SJSA1 (cell line): ENCODE results near the gene DIS3L2. TPM values are rescaled to one million over a fixed set of nuclear protein-coding genes. Genes with fewer than 3 reads are reported as not detected.

Experiments used
- DNase-seq, 2 experiments: peaks; one replicate each; pipeline ENCODE4 v3.0.0-alpha.2; 2015 to 2020; ENCODE audit warnings: low spot score in 2 of 2, low read depth in 1 of 2
- H3K27ac ChIP-seq: fragments of 250-450 bp; sonication (Bioruptor Pico); 2 replicates; pipeline ENCODE4 v1.5.1; 2020; ENCODE audit warnings: mild to moderate bottlenecking, moderate library complexity
- H3K27me3 ChIP-seq: fragments of 250-450 bp; sonication (Bioruptor Pico); replicated peaks from 2 replicates; pipeline ENCODE4 v1.5.1; 2020; ENCODE audit warnings: mild to moderate bottlenecking, moderate library complexity
- H3K36me3 ChIP-seq: fragments of 250-450 bp; sonication (Bioruptor Pico); 2 replicates; pipeline ENCODE4 v1.5.1; 2020; ENCODE audit warnings: mild to moderate bottlenecking
- H3K4me1 ChIP-seq: fragments of 250-450 bp; sonication (Bioruptor Pico); replicated peaks from 2 replicates; pipeline ENCODE4 v1.6.1; 2021; ENCODE audit warnings: mild to moderate bottlenecking
- H3K4me3 ChIP-seq: fragments of 250-450 bp; sonication (Bioruptor Pico); 2 replicates; pipeline ENCODE4 v1.5.1; 2020; ENCODE audit warnings: mild to moderate bottlenecking
- H3K9me3 ChIP-seq: fragments of 250-450 bp; sonication (Bioruptor Pico); replicated peaks from 2 replicates; pipeline ENCODE4 v1.5.1; 2020; ENCODE audit warnings: mild to moderate bottlenecking
- total RNA-seq: library from RNA; depleted of rRNA; stranded (reverse); fragments of >200 nt; shearing (Covaris generic); gene quantifications from 2 replicates; pipeline ENCODE4 v1.2.3, GENCODE V29; 2014

Gene DIS3L2
- total RNA-seq, 1 experiment from 2014 or later = 20.6 TPM

DNA sequence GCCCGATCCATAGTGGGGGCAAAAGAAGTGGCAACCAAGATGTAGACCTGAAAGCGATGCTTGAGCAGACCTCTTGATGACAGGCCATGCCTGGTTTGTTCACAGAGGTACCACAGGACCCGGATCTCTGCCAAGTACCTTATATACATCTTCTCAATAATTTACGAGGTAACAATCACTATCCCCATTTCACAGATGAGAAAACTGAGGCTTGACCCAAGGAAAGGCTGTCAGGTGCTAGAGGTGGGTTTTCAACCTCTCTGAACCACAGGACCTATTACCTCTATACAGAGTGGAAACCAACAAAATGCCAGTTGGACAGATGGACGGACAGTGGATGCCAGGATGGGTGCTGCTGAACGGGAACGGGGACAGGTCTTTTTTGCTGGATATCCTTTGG is 13.8 kb upstream of the DIS3L2 start:
- H3K27me3 ChIP-seq = peaks cover 1% of the 10 kb centered on the region; the same call in 1 of the 2 replicates
- H3K4me3 ChIP-seq = no peak overlapping the region
- no peaks in the 10 kb centered on the region for H3K9me3 ChIP-seq
- no peaks in the 10 kb centered on the region for H3K36me3 ChIP-seq
- no peak overlapping the region for H3K27ac ChIP-seq
- no peaks in the 10 kb centered on the region for H3K4me1 ChIP-seq
- DNase-seq = peak in 1 of 2 experiments; percentile 20

DNA sequence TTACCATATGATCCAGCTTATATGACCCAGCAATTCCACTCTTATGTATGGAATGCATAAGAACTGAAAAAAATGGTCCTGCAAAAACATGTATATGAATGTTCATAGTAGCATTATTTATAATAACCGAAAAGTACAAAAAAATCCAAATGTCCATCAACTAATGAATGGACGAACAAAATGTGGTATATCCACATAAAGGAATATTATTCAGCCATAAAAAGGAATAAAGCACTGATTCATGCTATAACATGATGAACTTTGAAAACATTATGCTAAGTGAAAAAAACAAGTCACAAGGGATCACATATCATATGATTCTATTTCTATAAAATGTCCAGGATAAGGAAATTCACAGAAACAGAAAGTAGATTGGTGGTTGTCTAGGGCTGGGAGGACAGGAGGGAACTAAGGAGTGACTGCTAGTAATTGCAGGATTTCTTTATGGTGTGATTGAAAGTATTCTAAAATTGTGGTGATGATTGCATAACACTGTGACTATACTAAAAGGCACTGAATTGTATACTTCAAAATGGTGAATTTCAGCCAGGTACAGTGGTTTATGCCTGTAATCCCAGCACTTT is 10.0 kb upstream of the DIS3L2 start:
- no peak overlapping the region for H3K4me3 ChIP-seq
- no peaks in the 10 kb centered on the region for H3K27me3 ChIP-seq
- DNase-seq = no peak
- H3K4me1 ChIP-seq = no peaks in the 10 kb centered on the region
- H3K27ac ChIP-seq = no peak overlapping the region
- H3K9me3 ChIP-seq = no peaks in the 10 kb centered on the region
- no peaks in the 10 kb centered on the region for H3K36me3 ChIP-seq

DNA sequence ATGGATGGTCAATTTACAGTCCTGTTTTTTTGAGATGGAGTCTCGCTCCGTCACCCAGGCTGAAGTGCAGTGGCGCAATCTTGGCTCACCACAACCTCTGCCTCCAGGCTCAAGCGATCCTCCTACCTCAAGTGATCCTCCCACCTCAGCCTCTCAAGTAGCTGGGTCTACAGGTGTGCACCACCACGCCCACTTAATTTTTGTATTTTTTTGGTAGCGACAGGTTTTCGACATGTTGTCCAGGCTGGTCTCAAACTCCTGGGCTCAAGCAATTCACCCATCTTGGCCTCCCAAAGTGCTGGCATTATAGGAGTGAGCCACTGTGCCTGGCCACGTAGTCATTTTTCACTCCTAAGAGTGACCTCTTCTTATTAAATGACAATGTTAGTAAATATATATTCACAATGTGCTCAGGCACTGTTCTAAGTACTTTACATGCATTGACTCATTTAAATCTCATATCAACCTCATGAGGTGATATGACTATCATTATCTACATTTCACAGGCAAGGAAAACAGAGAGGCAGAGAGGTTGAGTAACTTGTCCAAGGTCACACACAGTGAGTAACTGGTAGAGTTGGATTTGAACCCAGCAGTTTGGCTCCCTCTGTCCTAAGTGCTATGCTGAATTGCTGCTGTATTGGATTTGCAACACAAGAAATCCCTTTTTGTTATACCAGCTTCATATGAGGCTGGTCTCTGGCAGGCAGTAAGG is 5.6 kb upstream of the DIS3L2 start:
- no peak for DNase-seq
- Histone ChIP-seq H3K27ac (no peak overlapping the region), H3K4me1 (peaks cover 4% of the 10 kb centered on the region), H3K27me3 (no peaks in the 10 kb centered on the region), H3K9me3 (no peaks in the 10 kb centered on the region), H3K36me3 (no peaks in the 10 kb centered on the region), H3K4me3 (no peak overlapping the region)

DNA sequence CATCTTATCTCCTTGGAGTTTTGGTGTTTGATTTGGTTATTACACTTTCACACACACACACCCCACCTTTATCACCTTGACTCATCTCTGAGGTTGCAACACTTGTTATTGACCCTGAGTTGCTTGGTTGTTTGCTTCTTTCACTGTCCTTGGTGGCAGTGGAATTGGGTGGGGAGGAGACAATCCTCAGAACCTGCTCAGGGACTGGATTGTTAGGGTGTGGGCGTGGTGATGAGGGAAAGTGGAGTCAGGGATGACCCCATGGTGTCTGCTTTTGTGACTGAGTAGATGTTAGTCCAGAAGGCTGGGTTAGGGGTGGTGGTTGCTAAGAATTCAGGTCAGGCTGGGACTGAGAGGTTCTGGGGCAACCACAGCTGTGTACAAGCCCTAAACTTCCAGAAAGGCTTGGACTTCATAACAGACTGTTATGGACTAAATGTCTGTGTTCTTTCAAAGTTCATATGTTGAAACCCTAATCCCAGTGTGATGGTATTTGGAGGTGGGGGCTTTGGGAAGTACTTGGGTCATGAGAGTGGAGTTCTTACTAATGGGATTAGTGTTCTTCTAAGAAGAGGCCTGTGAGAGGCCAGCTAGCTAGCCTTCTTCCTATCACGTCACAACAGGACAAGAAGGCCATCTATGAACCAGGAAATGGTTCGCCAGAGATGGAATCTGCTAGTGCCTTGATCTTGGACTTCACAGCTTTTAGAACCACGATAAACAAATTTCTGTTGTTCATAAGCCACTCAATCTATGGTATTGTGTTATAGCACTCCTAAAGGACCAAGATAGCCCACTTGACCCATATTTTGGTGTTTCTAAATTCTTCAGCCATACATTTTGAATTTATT is 3.4 kb upstream of the DIS3L2 start:
- peaks cover 3% of the 10 kb centered on the region; the same call in 1 of the 2 replicates for H3K36me3 ChIP-seq
- H3K9me3 ChIP-seq = no peaks in the 10 kb centered on the region; the same call in 1 of the 2 replicates
- no peaks in the 10 kb centered on the region for H3K27me3 ChIP-seq
- no peak overlapping the region for H3K4me3 ChIP-seq
- no peak for DNase-seq
- H3K27ac ChIP-seq = no peak overlapping the region
- H3K4me1 ChIP-seq = peaks cover 6% of the 10 kb centered on the region

DNA sequence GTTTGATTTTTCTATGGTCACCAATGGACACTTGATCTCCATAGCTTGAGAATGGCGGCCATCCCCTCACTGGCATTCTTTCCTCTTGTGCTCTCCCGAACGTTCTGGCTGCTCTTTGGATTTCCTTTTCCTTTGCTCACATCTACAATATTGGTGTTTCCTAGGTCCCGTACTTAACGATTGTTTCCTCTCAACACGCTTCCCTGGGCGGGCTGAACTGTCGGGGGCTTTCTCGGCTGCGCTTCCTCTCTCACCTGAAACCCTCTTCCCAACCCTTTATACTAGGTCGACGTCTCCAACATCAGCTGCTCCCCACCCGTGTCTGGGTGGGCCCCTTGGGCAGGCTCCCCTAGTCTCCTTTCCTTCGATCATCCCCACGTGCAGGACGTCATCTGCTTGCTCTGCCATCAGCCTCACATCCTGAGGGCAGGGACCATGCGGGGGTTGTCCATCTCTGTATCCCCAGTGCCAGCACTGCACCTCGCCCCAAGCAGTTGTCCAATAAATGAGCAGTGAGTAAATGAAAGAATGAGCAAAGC is 634 bp upstream of the DIS3L2 start:
- Histone ChIP-seq H3K27ac (peak overlapping the region; percentile 70), H3K4me1 (peaks cover 6% of the 10 kb centered on the region), H3K4me3 (peak overlapping the region; percentile 78), H3K27me3 (no peaks in the 10 kb centered on the region), H3K9me3 (no peaks in the 10 kb centered on the region; the same call in 1 of the 2 replicates), H3K36me3 (peaks cover 3% of the 10 kb centered on the region; the same call in 1 of the 2 replicates)
- DNase-seq = no peak

DNA sequence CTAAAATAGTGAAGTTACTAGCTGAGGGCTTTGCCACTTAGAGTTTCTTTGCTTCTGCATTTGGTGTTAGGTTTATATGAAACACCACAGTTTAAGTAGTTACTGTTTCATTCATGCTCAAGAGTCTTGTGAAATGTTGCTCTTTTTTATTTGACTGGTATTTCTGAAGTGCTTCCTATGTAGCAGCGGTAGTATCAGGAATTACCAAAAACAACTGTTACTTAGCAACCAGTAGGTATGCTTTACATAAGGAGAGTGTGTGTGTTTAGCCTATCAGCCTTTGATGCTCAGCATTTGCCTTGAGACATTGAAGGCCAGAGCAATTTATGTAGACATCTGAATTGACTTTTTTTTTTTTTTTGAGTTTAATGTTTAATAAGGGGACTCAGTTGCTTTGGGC is 3.6 kb downstream of the DIS3L2 start:
- DNase-seq = no peak
- H3K9me3 ChIP-seq = no peaks in the 10 kb centered on the region; the same call in 1 of the 2 replicates
- H3K27me3 ChIP-seq = no peaks in the 10 kb centered on the region
- peaks cover 3% of the 10 kb centered on the region; the same call in 1 of the 2 replicates for H3K36me3 ChIP-seq
- H3K4me1 ChIP-seq = peaks cover 6% of the 10 kb centered on the region
- H3K27ac ChIP-seq = no peak overlapping the region
- no peak overlapping the region for H3K4me3 ChIP-seq

DNA sequence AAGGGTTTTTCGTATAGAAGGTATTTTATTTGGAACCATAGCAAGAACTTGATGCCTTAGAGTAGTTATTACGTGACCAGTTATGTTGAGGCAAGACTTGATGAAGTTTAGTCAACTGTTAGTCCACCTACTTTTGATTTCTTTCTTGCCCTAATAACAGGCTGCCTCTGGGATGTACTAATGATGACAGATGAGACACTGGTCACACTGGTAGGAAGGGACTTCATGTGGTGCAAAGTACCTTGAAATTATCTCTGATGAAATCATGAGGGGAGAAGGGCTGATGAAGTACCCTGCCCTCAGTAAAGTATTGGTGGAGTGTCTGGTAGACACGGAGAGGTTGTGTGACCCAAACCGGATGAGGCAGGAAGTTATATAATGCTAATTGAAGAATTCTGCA is 5.4 kb downstream of the DIS3L2 start:
- no peak for DNase-seq
- no peaks in the 10 kb centered on the region; the same call in 1 of the 2 replicates for H3K9me3 ChIP-seq
- no peaks in the 10 kb centered on the region for H3K4me1 ChIP-seq
- no peak overlapping the region for H3K27ac ChIP-seq
- H3K27me3 ChIP-seq = no peaks in the 10 kb centered on the region
- H3K36me3 ChIP-seq = peaks cover under 1% of the 10 kb centered on the region; the same call in 1 of the 2 replicates
- H3K4me3 ChIP-seq = no peak overlapping the region

DNA sequence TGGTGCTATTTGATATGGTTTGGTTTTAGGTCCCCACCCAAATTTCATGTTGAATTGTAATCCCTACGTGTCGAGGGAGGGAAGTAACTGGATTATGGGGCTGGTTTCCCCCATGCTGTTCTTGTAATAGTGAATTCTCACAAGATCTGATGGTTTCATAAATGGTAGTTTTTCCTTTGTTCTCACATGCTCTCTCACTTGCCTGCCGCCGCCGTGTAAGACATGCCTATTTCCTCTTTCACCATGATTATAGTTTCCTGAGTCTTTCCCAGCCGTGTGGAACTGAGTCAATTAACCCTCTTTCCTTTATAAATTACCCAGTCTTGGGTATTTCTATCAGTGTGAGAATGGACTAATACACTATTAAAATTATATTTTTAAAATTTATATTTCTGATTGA is 7.3 kb downstream of the DIS3L2 start:
- Histone ChIP-seq H3K4me3 (no peak overlapping the region), H3K27me3 (no peaks in the 10 kb centered on the region), H3K36me3 (no peaks in the 10 kb centered on the region), H3K9me3 (no peaks in the 10 kb centered on the region), H3K27ac (no peak overlapping the region), H3K4me1 (no peaks in the 10 kb centered on the region)
- DNase-seq = no peak

DNA sequence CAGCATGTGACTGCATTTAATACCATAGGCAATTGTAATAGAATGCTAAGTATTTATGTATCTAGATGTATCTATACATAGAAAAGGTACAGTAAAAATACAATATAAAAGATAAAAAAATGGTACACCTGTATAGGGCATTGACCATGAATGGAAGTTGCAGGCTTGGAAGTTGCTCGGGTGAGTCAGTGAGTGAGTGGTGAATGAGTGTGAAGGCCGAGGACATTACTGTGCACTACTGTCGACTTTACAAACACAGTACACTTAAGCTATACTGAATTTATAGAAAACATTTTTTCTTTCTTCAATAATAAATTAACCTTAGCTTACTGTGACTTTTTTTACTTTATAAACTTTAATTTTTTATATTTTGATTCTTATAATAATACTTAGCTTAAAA is 8.9 kb downstream of the DIS3L2 start:
- Histone ChIP-seq H3K36me3 (no peaks in the 10 kb centered on the region), H3K27me3 (no peaks in the 10 kb centered on the region), H3K4me1 (no peaks in the 10 kb centered on the region), H3K27ac (no peak overlapping the region), H3K9me3 (no peaks in the 10 kb centered on the region), H3K4me3 (no peak overlapping the region)
- DNase-seq = no peak

DNA sequence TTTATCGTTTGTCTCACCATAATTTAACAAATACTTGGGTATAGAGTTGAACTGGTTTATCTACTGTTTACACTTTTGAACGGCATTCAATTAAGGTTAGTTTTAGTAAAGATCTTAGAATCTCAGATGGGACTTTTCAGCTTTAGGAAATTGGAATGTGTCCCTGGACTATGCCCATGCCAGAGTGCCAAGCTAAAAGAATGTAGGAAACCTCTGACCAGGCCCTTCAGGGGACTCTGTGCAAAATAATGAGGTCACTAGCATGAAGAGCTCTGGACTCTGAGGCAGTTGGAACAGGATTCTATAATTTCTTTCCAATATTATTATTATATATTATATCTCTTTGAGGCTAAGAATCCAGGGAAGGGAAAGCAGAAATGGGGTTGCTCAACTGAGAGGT is 13.5 kb downstream of the DIS3L2 start:
- Histone ChIP-seq H3K27me3 (no peaks in the 10 kb centered on the region), H3K4me3 (no peak overlapping the region), H3K36me3 (no peaks in the 10 kb centered on the region), H3K9me3 (no peaks in the 10 kb centered on the region), H3K4me1 (no peaks in the 10 kb centered on the region), H3K27ac (no peak overlapping the region)
- DNase-seq = no peak

DNA sequence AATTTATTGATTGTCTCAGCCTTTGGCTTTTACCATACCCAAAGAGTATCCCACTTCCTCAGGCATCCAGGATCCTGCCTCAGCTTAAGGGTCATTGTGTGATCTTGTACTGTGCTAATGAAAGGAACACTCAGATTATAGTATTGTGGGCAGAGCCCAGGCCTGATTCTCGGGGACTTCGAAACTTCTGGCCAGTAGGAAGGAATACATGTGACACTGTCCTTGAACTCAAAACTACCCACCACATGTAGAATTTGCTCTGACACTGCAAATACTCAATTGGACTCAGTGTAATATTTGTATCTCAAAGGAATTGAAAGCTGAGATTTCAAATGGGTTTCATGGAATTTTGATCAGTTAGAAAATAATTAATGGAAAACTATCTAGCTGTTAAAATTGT is 15.9 kb downstream of the DIS3L2 start:
- no peak overlapping the region for H3K27ac ChIP-seq
- DNase-seq = no peak
- no peak overlapping the region for H3K4me3 ChIP-seq
- no peaks in the 10 kb centered on the region for H3K36me3 ChIP-seq
- H3K9me3 ChIP-seq = no peaks in the 10 kb centered on the region
- H3K27me3 ChIP-seq = no peaks in the 10 kb centered on the region
- no peaks in the 10 kb centered on the region for H3K4me1 ChIP-seq

DNA sequence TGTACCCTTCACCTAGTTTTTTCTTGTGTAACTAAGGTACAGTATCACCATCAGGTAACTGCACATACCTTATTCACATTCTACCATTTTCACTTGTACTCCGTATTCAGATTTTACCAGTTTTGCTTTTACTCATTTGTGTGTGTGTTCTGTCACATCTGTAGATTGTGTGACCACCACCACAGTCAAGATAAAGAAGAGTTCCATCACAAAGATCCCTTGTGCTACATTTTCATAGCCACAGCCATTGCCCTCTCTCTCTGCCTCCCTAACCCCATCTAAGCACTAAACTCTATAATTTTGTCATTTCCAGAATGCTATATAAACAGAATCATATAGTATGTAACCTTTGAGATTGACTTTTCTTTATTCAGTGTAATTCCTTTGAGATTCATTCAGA is 23.5 kb downstream of the DIS3L2 start:
- H3K4me3 ChIP-seq = no peak overlapping the region
- no peaks in the 10 kb centered on the region for H3K27me3 ChIP-seq
- no peak overlapping the region for H3K27ac ChIP-seq
- no peaks in the 10 kb centered on the region; the same call in 1 of the 2 replicates for H3K9me3 ChIP-seq
- peaks cover 4% of the 10 kb centered on the region for H3K36me3 ChIP-seq
- H3K4me1 ChIP-seq = no peaks in the 10 kb centered on the region
- no peak for DNase-seq

DNA sequence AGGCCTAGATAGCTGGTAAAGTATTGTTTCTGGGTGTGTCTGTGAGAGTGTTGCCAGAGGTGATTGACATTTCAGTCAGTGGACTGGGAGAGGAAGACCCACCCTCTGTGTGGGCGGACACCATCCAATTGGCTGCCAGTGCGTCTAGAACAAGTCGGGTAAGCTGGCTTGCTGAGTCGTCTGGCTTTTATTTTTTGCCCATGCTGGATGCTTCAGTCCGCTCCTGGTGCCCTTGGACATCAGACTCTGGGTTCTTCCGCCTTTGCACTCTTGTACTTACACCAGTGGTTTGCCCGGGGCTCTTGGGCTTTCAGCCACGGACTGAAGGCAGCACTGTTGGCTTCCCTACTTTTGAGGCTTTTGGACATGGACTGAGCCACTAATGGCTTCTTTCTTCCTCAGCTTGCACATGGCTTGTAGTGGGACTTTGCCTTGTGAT is 24.3 kb downstream of the DIS3L2 start:
- no peaks in the 10 kb centered on the region for H3K4me1 ChIP-seq
- no peaks in the 10 kb centered on the region for H3K27me3 ChIP-seq
- no peak overlapping the region for H3K27ac ChIP-seq
- no peaks in the 10 kb centered on the region; the same call in 1 of the 2 replicates for H3K9me3 ChIP-seq
- H3K36me3 ChIP-seq = peaks cover 4% of the 10 kb centered on the region
- no peak for DNase-seq
- H3K4me3 ChIP-seq = no peak overlapping the region
